Left renal pelvis (tissue), 4 donors: ENCODE data around the gene MYT1. TPM values are rescaled to one million over a fixed set of nuclear protein-coding genes. Genes with fewer than 3 reads are reported as not detected.
"Not testable (repeated sequence)": the region's sequence is repeated elsewhere in the genome, so short reads cannot be mapped to it uniquely, and the experiment has no call there.

Experiments used
- DNase-seq, 4 donors: peaks; one replicate each; pipeline ENCODE4 v3.0.0-alpha.2; 2013; ENCODE audit warnings: low read depth in 4 of 4, low spot score in 3 of 4
- polyA plus RNA-seq, 4 donors: library from polyadenylated mRNA; unstranded; fragments of 120-200 nt; gene quantifications; one replicate each; pipeline ENCODE4 v1.2.1, GENCODE V29; 2013; ENCODE audit not compliant: insufficient read length in 4 of 4

MYT1 gene
- polyA plus RNA-seq, 4 donors, result 0.23 to 0.79 (median 0.52) TPM

DNA sequence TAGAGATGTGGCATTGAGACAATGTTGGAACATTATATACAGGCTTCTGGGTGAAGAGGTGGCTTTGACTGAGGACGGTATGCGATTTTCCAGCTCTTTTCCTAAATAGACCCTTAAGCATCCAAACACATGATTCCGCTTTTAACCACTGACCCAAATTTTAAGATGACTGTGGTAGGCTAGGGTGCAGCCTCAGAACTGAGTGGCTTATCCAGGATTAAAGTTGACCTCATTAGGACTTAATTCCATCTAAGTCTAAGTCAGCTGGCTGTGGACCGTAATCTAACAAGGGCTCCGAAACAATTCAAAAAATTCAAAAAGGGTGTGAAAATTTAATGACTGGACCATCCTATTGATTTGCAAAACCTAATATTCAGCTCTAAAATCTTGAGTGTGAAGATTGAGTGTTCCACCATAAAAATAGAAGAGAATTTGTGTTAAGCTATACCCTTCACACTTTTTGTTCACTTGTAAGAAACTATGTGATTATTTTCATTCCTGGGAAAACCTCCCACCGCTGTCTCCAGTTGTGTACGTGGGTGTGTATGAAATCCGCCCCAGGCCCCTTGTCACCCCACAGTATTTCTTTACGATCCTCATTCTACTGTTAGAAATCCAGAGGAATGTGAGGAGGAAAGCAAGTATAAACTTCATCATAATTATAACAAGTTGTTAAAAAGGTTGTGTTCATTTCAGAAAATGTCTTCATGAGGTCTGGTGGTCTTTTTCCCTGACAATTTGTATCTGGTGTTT, 94.0 kb downstream of the MYT1 start:
- DNase-seq, result no peak

DNA sequence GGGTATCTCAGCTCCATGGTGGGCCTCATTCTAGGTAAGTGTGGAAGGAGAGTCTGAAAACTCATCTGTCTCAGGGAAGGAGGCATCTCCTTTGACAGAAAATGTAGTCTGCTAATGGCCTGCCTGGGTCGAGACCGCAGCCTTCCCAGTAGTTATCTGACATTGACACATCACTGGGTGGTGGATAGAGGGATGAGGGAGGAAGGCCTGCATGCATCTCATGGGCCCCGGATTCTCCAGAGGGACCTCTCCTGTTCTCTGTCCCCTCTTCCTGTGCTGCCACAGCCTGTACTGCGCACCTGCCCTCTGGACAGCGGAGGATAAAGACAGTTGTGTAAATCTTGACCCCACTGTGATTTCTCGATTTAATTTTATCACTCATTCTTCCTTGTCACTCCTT, 96.0 kb downstream of the MYT1 start:
- DNase-seq, result no peak

DNA sequence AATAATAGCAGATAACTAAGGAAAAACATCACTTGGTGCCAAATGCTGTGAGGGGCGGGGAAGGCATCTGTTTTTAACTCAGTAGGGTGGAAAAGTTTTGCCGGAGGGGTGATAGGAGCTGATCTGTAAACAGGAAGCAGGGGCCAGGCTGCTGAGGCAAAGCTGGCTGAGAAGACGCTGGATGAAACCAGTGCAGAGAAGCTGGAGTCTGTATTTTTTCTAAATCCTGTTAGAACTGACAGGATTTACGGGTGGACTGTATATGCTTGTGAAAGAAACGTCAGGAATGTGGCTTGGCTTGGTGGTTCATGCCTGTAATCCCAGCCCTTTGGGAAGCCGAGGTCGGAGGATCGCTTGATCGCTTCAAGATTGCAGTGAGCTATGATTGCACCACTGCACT, 96.9 kb downstream of the MYT1 start:
- peak in 1 of 4 donors; percentile 48 for DNase-seq

DNA sequence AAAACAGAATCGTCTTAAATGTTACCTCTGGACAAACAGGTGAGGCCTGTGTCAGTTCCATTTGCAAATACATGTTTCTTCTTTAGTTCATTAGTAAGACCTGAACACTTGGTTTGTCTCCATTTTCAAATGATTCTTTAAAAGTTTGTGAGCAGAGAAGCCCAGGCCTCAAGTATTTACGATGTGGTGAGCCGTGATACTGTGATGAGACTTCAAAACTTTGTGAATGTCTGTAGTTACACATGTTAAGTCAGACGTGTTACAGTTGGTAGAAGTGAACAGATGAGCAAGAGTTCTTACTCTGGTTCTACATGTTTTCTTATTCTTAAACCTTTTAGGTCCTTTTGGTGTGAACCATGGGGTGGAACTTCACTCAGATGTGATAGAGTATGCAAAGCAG, 99.8 kb downstream of the MYT1 start:
- DNase-seq, result no peak

DNA sequence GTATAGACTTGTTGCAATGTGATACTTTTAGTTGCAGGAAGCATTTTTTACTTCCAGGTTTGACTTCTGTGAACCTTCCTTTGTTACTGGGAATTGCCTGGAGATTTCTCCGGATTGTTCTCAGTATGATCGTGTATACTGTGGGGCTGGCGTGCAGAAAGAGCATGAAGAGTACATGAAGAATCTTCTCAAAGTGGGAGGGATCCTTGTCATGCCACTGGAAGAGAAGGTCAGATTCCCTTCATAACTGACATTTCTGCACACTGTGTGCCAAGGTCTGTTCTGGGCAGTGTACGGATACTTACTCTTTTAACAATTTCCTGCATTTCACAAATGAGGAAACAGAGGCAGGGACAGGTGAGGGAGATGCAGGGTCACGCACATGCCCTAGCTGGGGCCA, 100.9 kb downstream of the MYT1 start:
- DNase-seq, result no peak

DNA sequence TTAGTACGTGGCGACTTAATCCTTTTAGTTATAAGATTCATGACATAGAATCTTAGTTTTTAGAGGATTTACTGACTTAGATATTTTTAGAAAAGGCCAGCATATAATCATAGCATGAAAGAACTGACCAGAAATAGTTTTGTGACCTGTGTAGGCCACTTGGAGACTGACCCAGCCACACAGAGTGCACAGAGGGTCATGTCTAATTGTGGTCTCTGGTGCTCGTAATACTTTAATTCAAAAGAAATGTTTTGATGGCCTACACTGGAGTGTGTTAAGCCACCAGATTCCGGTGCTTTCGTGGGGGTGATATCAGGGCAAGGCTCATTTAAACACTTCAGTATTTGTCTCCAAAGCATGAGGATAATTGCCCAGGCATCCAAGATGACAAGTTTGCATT, 102.7 kb downstream of the MYT1 start:
- DNase-seq, result no peak

DNA sequence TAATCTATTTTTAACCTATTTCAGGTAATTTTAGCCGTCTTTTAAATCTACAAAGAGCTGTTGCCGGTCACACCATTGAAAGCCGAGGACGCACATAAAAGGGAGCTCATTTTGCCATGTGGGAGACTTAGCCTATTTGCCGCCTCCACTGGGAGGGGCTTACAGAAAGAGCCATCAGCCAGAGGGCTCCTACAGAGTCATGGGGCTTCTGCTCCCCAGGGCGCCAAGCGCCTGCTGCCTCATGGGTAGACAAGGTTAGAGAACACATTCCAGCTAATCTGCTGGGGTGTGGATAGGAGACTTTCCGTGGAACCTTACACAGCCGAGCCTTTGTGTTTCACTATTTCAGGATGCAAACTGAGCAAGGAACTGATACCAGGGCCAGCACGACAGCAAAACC, 103.9 kb downstream of the MYT1 start:
- no peak for DNase-seq

DNA sequence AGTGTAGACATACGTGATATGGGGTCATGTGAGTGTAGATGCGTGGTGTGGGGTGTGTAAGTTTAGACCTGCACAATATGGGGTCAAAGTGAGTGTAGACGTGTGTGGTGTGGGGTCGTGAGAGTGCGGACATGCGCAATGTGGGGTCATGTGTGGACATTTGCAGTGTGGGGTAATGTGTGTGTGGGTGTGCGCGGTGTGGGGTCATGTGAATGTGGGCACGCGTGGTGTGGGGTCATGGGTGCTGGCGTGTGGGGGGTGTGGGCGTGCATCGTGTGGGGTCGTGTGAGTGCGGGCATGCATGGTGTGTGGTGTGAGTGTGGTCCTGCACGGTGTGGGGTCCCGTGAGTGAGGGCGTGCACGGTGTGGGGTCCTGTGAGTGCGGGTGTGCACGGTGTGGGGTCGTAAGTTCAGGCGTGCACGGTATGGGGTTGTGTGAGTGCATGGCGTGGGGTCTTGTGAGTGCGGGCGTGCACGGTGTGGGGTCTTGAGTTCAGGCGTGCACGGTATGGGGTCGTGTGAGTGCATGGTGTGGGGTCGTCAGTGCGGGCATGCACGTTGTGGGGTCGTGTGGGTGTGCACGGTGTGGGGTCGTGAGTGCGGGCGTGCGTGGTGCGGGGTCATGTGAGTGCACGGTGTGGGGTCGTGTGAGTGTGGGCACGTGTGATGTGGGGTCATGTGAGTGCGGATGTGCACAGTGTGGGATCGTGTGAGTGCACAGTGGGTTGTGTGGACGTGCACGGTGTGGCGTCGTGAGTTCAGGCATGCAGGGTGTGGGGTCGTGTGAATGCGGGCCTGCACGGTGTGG, 105.6 kb downstream of the MYT1 start:
- no peak for DNase-seq

DNA sequence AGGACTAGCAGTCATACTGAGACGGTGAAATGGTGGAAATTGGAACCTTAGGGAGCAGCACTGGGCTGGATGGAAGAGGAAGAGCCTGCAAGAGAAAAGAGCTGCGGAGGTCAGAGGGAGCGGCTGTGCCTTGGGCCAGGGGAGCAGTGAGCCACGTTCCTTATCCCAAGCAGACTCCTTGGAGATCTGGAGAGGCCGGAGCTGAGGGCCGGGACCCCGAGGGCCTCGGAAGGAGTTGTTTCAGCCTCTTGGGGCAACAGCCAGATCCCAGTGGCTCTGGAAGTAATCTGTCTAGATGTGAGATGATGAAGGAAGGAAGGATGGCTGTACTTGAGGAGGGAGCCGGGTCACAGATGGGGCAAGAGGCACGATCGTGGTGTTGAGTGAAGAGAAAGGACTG, 107.4 kb downstream of the MYT1 start:
- DNase-seq, result no peak

DNA sequence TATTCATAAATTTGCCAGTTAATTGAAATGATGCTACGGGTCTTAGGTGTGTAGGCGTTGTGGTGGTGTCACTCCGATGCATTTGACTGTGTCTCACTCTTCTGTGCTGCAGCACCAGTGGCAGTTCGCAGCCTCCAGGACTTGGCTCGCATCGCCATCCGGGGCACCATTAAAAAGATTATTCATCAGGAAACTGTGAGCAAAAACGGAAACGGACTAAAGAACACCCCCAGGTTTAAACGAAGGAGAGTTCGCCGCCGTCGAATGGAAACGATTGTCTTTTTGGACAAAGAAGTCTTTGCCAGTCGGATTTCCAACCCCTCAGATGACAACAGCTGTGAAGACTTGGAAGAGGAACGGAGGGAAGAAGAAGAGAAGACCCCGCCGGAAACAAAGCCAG, 108.9 kb downstream of the MYT1 start:
- DNase-seq, result no peak

DNA sequence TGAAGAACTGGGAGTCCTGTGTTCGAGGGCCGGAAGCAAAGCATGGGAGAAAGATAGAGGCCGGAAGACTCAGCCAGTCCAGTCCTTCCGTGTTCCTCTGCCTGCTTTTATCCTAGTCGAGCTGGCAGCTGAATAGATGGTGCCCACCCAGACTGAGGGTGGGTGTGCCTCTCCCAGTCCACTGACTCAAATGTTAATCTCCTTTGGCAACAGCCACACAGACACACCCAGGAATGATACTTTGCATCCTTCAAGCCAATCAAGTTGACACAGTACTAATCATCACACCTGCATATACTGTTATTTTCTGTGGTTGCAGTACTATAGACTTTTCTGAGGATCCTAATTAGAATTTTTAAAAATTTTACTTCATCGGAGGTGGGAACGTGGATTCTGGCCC, 112.6 kb downstream of the MYT1 start:
- no peak for DNase-seq

DNA sequence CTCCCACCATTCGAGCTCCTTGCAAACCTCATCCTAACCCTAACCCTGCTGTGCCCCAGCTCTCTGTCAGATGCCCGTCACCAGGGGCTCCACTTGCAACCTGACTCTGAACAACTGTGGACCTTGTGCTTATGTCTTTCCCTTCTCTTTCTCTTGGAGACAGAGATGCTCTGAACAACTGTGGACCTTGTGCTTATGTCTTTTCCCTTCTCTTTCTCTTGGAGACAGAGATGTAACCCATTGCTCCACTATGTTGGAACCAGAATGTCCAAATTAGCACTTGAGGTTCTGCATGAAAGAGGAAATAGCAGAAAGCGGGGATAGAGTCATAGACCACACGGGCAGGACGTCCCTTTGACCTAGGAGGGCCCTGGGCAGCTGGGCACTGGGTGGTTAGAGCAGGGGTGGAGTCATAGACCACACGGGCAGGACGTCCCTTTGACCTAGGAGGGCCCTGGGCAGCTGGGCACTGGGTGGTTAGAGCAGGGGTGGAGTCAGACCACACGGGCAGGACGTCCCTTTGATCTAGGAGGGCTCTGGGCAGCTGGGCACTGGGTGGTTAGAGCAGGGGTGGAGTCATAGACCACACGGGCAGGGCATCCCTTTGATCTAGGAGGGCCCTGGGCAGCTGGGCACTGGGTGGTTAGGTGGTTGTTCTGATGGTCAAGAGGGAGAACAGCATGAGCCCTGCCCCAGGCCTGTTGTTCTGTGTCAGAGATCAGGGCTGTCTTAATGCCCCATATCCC, 113.5 kb downstream of the MYT1 start:
- no peak for DNase-seq

DNA sequence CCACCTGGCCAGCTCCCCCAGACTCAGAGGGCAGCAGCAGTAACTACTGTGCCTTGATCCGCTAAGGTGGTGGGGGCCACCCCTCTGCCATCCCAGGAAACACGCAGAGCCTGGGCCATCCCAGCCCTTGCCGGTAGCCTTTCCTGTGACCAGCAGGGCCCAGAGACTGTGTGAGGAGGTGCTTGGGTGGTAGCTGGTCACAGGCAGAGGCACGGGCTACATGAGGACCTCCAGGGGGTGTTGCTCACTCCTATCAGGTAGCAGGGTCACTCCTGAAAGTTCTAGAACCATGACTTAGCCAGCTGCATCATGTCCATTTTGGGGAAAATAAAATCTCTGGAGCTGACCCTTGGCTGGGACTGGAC, 114.0 kb downstream of the MYT1 start:
- DNase-seq, result no peak

DNA sequence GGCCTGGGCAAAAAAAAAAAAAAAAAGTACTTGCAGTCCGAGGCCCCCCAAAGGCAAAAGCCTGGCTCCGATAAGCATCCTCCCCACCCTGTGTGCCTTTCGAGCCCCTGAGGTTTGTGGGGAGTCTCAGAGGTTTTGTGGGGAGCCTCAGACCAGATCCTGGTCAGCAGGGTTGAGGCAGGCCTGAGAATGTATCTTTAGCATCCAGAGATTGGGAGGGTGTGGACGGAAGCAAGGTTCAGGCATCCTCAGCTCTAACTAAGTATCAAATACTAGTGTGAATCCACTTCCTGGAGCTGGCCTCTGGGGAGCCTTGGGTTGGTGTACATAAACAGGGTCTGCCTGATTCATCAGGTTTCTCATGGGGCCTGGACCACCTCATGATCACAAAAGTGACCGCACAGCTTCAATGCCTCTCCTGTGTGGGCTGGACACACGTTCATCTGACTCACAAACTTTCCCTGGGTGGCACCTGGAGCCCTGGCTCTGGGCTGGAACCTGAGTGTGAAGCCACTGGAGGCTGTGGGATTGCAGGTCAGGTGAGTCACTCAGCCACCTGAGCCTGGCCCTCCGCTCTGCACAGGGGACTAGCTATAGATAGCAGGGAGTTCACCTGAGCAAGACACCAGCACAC, 115.7 kb downstream of the MYT1 start:
- DNase-seq, result no peak

DNA sequence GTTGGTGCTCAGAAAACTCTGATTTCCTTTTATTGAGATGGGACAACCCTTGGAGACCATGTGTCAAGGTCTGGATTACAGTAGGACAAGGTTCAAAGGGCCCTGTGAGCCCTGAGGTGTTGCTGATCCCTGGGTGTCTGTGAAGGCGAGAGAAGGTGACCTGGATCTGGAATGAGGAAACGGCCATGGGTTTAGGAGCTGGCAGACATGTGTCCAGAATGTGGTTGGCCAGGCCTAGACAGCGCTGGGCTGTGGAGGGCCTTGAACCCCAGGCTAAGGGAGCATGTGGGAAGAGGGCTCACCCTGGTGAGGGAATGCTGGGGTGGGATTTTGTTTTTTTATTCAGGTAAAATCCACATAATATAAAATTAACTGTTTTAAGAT, 116.2 kb downstream of the MYT1 start:
- DNase-seq, result no peak

DNA sequence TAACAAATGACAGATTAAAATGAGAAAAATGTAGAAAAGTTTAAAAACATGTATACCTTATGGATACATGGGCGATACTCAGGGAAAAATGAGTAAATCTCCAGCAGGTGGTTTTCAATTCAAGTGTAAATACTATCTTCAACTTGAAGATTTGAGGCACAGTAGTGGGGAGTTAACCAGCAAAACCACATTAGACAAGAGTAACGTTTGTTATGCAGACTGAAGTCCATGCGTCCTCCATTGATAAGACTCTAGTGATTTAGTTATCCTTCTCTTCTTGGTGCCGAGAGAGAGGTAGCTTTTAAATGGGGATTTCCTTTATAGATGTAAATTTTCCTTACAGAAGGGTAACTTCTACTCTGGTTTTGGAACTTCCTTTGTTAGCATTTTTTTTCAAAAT, 119.4 kb downstream of the MYT1 start:
- DNase-seq, result no peak

DNA sequence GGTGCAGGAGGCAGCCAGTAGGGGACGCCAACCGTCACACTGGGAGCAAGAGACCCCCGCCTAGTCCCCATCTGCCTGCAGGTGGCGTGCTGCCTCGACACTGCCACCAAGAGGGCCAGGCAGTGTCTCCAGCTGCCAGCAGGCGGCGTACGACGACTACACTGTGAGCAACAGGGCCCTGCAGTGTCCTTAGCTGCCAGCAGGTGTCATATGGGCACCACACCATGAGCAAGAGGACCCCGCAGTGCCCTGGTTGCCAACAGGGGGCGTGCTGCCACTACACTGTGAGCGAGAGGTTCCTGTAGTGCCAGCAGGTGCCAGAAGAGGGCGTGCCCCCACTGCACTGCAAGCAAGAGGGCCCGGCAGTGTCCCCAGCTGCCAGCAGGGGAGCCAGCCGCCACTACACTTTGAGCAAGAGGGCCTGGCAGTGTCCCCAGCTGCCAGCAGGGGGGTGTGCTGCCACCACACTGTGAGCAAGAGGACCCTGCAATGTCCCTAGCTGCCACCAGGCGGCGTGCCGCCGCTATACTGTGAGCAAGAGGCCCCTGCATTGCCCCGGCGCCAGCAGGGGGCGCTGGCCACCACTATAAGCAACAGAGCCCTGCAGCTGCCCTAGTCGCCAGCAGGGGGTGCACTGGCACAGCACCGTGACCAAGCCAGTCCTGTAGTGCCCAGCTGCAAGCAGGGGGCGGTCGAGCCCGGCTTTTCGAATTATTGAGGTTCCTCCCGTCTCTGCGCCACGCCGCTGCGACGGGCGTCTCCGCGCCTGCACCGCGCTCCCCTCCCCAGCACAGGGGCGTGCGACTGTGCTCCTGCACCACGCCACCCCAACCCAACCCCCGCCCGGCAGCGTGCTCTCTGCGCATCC, 121.6 kb downstream of the MYT1 start:
- DNase-seq, result not testable (repeated sequence)

DNA sequence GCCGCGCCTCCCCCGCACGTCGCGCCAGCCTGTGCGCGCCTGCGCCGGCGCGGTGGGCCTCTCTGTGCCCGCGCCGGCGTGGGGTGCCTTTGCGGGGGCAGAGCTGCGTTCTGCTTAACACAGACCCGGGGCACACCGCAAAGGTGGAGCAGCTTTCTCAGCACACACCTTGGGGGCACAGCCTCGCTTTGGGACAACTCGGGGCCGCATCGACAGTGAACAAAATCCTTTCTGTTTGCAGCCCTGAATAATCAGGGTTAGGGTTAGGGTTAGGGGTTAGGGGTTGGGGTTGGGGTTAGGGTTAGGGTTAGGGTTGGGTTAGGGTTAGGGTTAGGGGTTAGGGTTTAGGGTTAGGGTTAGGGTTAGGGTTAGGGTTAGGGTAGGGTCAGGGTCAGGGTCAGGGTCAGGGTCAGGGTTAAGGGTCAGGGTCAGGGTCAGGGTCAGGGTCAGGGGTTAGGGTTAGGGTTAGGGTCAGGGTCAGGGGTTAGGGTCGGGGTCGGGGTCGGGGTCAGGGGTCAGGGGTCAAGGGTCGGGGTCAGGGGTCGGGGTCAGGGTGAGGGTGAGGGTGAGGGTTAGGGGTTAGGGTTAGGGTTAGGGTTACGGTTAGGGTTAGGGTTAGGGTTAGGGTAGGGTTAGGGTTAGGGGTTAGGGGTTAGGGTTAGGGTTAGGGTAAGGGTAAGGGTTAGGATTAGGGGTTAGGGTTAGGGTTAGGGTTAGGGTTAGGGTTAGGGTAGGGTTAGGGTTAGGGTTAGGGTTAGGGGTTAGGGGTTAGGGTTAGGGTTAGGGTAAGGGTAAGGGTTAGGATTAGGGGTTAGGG, 122.4 kb downstream of the MYT1 start:
- not testable (repeated sequence) for DNase-seq

DNA sequence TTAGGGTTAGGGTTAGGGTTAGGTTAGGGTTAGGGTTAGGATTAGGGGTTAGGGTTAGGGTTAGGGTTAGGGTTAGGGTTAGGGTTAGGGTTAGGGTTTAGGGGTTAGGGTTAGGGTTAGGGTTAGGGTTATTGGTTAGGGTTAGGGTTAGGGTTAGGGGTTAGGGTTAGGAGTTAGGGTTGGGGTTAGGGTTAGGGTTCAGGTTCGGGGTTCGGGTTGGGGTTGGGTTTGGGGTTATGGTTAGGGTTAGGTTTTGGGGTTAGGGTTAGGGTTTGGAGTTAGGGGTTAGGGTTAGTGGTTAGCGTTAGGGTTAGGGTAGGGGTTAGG, 123.0 kb downstream of the MYT1 start:
- not testable (repeated sequence) for DNase-seq
